Chondrocyte (in vitro differentiated cells): ENCODE results near the gene ATF1. TPM values are rescaled to one million over a fixed set of nuclear protein-coding genes. Genes with fewer than 3 reads are reported as not detected.
"Not testable (repeated sequence)": the region's sequence is repeated elsewhere in the genome, so short reads cannot be mapped to it uniquely, and the experiment has no call there.

Experiments
- DNase-seq: peaks from one replicate; pipeline ENCODE4 v3.0.0; 2021; ENCODE audit warnings: mixed read lengths, low spot score
- H3K27ac Mint-ChIP-seq: one replicate; pipeline ENCODE4 v1.8.0; 2021; ENCODE audit warnings: mild to moderate bottlenecking, moderate library complexity, mixed read lengths; ENCODE audit not compliant: unreplicated experiment
- H3K27me3 Mint-ChIP-seq: 2 replicates; pipeline ENCODE4 v1.8.0; 2021; ENCODE audit warnings: low read depth, mixed read lengths
- H3K36me3 Mint-ChIP-seq: 2 replicates; pipeline ENCODE4 v1.8.0; 2021; ENCODE audit warnings: low read depth, mixed read lengths
- H3K4me1 Mint-ChIP-seq: 2 replicates; pipeline ENCODE4 v1.8.0; 2021; ENCODE audit warnings: low read depth, mild to moderate bottlenecking, mixed read lengths
- H3K4me3 Mint-ChIP-seq: one replicate; pipeline ENCODE4 v1.8.0; 2021; ENCODE audit warnings: mild to moderate bottlenecking, moderate library complexity, mixed read lengths; ENCODE audit not compliant: unreplicated experiment
- H3K9me3 Mint-ChIP-seq: 2 replicates; pipeline ENCODE4 v1.8.0; 2021; ENCODE audit warnings: low read depth, mixed read lengths
- total RNA-seq: library from RNA; stranded (reverse); gene quantifications from 3 replicates; pipeline ENCODE4 v1.2.1, GENCODE V29; 2021
- TF ChIP-seq, protein P1 (sequence below): fragments of 200-600 bp; sonication (generic); IDR thresholded peaks from 2 replicates; pipeline ENCODE4 v1.5.0; 2021; ENCODE audit warnings: antibody characterized with exemption, mild to moderate bottlenecking, moderate library complexity

ATF1 gene
- total RNA-seq, 1 donor from 2014 or later: 22.6 TPM

DNA sequence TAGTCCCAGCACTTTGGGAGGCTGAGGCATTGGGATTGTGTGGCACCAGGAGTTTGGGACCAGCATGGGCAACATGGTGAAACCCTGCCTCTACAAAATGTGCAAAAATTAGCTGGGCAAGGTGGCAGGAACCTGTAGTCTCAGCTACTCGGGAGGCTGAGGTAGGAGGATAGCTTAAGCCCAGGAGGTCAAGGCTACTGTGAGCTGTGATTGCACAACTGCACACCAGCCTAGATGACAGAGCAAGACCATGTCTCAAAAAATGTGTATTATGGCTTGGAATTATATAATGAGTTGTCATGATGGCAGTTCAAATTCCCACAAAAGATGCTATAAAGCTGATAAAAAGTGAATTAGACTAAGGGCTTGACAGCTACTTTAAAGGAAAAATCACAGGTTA, 58.2 kb downstream of the ATF1 start:
- H3K4me3 Mint-ChIP-seq: no peak overlapping the region
- no peak overlapping the region for H3K27ac Mint-ChIP-seq
- TF ChIP-seq, protein P1, sequence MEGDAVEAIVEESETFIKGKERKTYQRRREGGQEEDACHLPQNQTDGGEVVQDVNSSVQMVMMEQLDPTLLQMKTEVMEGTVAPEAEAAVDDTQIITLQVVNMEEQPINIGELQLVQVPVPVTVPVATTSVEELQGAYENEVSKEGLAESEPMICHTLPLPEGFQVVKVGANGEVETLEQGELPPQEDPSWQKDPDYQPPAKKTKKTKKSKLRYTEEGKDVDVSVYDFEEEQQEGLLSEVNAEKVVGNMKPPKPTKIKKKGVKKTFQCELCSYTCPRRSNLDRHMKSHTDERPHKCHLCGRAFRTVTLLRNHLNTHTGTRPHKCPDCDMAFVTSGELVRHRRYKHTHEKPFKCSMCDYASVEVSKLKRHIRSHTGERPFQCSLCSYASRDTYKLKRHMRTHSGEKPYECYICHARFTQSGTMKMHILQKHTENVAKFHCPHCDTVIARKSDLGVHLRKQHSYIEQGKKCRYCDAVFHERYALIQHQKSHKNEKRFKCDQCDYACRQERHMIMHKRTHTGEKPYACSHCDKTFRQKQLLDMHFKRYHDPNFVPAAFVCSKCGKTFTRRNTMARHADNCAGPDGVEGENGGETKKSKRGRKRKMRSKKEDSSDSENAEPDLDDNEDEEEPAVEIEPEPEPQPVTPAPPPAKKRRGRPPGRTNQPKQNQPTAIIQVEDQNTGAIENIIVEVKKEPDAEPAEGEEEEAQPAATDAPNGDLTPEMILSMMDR: no peak
- no peaks in the 10 kb centered on the region for H3K27me3 Mint-ChIP-seq
- H3K4me1 Mint-ChIP-seq: peaks cover 20% of the 10 kb centered on the region
- H3K36me3 Mint-ChIP-seq: peaks cover 4% of the 10 kb centered on the region
- H3K9me3 Mint-ChIP-seq: no peaks in the 10 kb centered on the region
- DNase-seq: no peak

DNA sequence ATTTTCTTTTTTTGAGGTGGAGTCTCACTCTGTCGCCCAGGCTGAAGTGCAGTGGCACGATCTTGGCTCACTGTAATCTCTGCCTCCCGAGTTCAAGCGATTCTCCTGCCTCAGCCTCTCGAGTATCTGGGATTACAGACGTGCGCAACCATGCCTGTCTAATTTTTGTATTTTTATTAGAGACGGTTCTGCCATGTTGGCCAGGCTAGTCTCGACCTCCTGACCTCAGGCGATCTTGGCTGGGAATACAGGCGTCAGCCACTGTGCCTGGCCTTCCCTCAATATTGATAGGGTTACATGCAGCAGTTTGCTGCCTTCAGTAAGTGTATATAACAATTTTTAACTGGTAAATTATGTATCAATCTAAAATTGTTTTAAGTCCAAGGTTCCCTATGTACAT, 59.8 kb downstream of the ATF1 start:
- not testable (repeated sequence) for H3K4me3 Mint-ChIP-seq, H3K27ac Mint-ChIP-seq, H3K27me3 Mint-ChIP-seq, H3K36me3 Mint-ChIP-seq, H3K9me3 Mint-ChIP-seq, DNase-seq
- peaks cover 19% of the 10 kb centered on the region for H3K4me1 Mint-ChIP-seq

DNA sequence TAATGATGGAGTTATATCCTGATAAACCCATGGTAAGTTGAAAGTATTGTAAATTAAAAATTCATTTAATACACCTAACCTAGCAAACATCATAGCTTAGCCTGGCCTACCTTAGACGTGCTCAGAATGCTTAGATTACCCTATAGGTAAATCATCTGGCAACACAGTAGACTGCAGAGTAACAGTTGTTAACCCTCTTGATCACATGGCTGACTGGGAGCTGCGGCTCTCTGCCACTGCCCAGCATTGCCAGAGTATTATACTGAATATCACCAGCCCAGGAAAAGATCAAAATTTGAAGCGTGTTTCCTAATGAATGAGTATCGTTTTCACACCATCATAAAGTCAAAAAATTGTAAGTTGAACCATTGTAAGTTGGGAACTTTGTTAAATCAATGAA, 61.0 kb downstream of the ATF1 start:
- Mint-ChIP-seq H3K9me3 (no peaks in the 10 kb centered on the region), H3K27me3 (no peaks in the 10 kb centered on the region), H3K36me3 (no peaks in the 10 kb centered on the region), H3K27ac (peak overlapping the region; percentile 88), H3K4me3 (no peak overlapping the region), H3K4me1 (peaks cover 8% of the 10 kb centered on the region)
- DNase-seq: no peak
- TF ChIP-seq, protein P1: no peak

DNA sequence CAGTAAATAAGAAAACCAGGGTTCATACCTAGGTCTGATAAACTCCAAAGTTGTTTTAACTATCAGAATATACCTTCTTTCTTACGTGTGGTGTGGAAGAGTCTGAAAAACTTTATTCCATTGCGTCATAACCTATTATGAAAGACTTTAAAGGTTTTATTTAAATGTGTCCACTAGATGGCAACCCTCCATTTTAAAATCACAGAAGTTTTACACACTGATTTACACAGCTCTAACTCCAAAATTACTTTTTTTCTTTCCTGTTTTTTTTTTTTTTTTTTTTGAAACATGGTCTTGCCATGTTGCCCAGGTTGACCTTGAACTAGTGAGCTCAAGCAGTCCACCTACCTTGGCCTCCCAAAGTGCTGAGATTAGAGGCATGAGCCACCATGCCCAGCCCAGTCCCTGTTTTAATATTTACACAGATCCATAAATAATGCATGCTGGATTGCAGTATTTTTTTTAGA, 61.5 kb downstream of the ATF1 start:
- peak overlapping the region; percentile 88 for H3K27ac Mint-ChIP-seq
- DNase-seq: no peak
- H3K9me3 Mint-ChIP-seq: no peaks in the 10 kb centered on the region
- TF ChIP-seq, protein P1: peak; percentile 87
- no peak overlapping the region for H3K4me3 Mint-ChIP-seq
- H3K36me3 Mint-ChIP-seq: no peaks in the 10 kb centered on the region
- no peaks in the 10 kb centered on the region for H3K27me3 Mint-ChIP-seq
- peaks cover 8% of the 10 kb centered on the region for H3K4me1 Mint-ChIP-seq

DNA sequence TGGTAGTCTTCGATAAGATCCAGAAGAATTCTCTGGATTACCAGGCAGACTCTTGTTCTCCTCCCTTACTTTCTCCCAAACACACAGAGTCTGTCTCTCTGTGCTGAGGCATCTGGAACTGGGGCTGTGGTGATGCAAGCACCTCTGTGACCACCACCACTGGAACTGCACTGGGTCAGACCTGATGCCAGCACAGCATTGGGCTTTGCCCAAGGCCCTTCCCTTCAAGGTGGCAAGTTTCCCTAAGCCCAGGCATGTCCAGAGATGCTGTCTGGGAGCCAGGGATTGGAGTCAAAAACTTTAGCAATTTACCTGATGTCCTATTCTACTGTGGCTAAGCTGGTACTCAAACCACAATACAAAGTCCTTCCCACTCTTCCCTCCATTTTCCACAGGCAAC, 64.2 kb downstream of the ATF1 start:
- no peak for DNase-seq
- Mint-ChIP-seq H3K9me3 (peaks cover 9% of the 10 kb centered on the region), H3K4me1 (peaks cover 8% of the 10 kb centered on the region), H3K36me3 (no peaks in the 10 kb centered on the region), H3K4me3 (no peak overlapping the region), H3K27ac (no peak overlapping the region), H3K27me3 (no peaks in the 10 kb centered on the region)
- TF ChIP-seq, protein P1: no peak

DNA sequence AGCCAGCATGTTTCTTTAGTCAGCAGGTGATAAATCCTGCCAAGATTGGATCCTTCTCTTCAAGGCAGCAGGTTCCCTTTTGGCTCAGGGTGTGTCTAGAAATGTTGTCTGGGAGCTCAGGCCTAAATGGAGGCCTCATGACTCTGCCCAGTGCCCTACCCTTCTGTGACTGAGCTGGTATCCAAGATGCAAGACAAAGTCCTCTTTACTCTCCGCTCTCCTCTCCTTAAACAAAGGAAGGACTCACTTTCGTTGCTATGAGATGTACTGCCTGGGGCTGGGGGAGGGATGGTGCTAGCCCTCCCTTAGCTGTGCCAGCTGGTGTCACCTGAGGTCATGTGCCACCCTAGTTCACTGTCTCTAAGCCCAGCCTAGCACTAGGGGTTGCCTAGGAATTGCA, 65.0 kb downstream of the ATF1 start:
- TF ChIP-seq, protein P1: no peak
- Mint-ChIP-seq H3K36me3 (no peaks in the 10 kb centered on the region), H3K4me3 (no peak overlapping the region), H3K9me3 (peaks cover 15% of the 10 kb centered on the region), H3K4me1 (peaks cover 8% of the 10 kb centered on the region), H3K27ac (no peak overlapping the region), H3K27me3 (no peaks in the 10 kb centered on the region)
- DNase-seq: no peak

DNA sequence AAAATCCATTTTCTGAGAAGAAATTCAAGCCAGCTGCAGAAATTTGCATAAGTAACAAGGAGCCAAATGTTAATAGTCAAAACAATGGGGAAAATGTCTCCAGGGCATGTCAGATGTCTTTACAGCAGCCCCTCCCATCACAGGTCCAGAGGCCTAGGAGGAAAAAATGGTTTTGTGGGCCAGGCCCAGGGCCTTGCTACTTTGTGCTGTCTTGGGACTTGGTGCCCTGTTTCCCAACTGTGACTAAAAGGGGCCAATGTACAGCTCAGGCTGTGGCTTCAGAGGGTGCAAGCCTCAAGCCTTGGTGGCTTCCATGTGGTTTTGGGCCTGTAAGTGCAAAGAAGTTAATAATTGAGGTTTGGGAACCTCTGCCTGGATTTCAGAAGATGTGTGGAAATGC, 69.9 kb downstream of the ATF1 start:
- not testable (repeated sequence) for H3K27me3 Mint-ChIP-seq, DNase-seq, H3K36me3 Mint-ChIP-seq, H3K4me3 Mint-ChIP-seq, H3K4me1 Mint-ChIP-seq, H3K27ac Mint-ChIP-seq
- H3K9me3 Mint-ChIP-seq: peaks cover 22% of the 10 kb centered on the region
